Lung microvascular endothelial cell (primary cell): ENCODE measurements around the gene UBE2J2. TPM values are rescaled to one million over a fixed set of nuclear protein-coding genes. Genes with fewer than 3 reads are reported as not detected.
"Not testable (repeated sequence)": the region's sequence is repeated elsewhere in the genome, so short reads cannot be mapped to it uniquely, and the experiment has no call there.

Source experiments
- DNase-seq, 2 donors: peaks; one replicate each; pipeline versions ENCODE4 v3.0.0 to v3.0.0-alpha.2; 2010; ENCODE audit warnings: low read depth in 2 of 2
- total RNA-seq: library from RNA; depleted of rRNA; stranded (reverse); fragments of >200 nt; gene quantifications from 2 replicates; pipeline ENCODE4 v1.2.1, GENCODE V29; 2014

Gene UBE2J2
- total RNA-seq, 1 donor from 2014 or later, result 34.9 TPM

GRCh38 chr1:1256956-1257871 is 16.4 kb downstream of the UBE2J2 start:
- no peak for DNase-seq

GRCh38 chr1:1255611-1256010 is 18.0 kb downstream of the UBE2J2 start:
- DNase-seq, result no peak

- DNase-seq, result no peak
Measured at GRCh38 chr1:1255078-1255477, 18.6 kb downstream of the UBE2J2 start.

GRCh38 chr1:1254667-1254998 is 19.0 kb downstream of the UBE2J2 start:
- no peak for DNase-seq

- DNase-seq, result no peak
Measured at GRCh38 chr1:1253972-1254666, 19.5 kb downstream of the UBE2J2 start.

- no peak for DNase-seq
Measured at GRCh38 chr1:1253314-1253713, 20.3 kb downstream of the UBE2J2 start.

- peak in 1 of 2 donors; percentile 78 for DNase-seq
Measured at GRCh38 chr1:1250786-1251284, 22.8 kb downstream of the UBE2J2 start.

- DNase-seq, result not testable (repeated sequence)
Measured at GRCh38 chr1:1248009-1248913, 25.4 kb downstream of the UBE2J2 start.

GRCh38 chr1:1247341-1247913 is 26.2 kb downstream of the UBE2J2 start:
- DNase-seq, result no peak

- DNase-seq, result no peak
Measured at GRCh38 chr1:1246577-1247340, 26.9 kb downstream of the UBE2J2 start, which contains the start of gene C1QTNF12. Gene C1QTNF12, minus strand, starts transcription at chr1:1246722. Its CDS starts 32 bp downstream, at chr1:1246690.

GRCh38 chr1:1245817-1246576 is 27.7 kb downstream of the UBE2J2 start:
- no peak for DNase-seq

- no peak for DNase-seq
Measured at GRCh38 chr1:1245178-1245816, 28.4 kb downstream of the UBE2J2 start.

GRCh38 chr1:1244192-1244811 is 29.4 kb downstream of the UBE2J2 start:
- peak in 1 of 2 donors; percentile 35 for DNase-seq

- no peak for DNase-seq
Measured at GRCh38 chr1:1243807-1244191, 29.9 kb downstream of the UBE2J2 start.

- DNase-seq, result no peak
Measured at GRCh38 chr1:1243266-1243660, 30.4 kb downstream of the UBE2J2 start.

GRCh38 chr1:1242461-1243265 is 31.0 kb downstream of the UBE2J2 start:
- DNase-seq, result no peak

- no peak for DNase-seq
Measured at GRCh38 chr1:1241588-1242219, 31.9 kb downstream of the UBE2J2 start.
